Keratinocyte (primary cell): ENCODE measurements around the gene CD81.
"Not testable (repeated sequence)": the region's sequence is repeated elsewhere in the genome, so short reads cannot be mapped to it uniquely, and the experiment has no call there.

Experiments
- CTCF ChIP-seq, 3 experiments: IDR thresholded peaks in 1 of 3; conservative IDR thresholded peaks in 1 of 3; optimal IDR thresholded peaks in 1 of 3; 2 replicates in 2 of 3; 3 replicates in 1 of 3; pipeline versions ENCODE3 to v1.5.1; 2011; ENCODE audit warnings: low read length in 3 of 3, mild to moderate bottlenecking in 3 of 3, moderate library complexity in 2 of 3, control low read depth in 1 of 3, inconsistent platforms in 1 of 3; ENCODE audit not compliant: insufficient read depth in 2 of 3; ENCODE audit errors: extremely low read depth in 1 of 3
- EZH2 ChIP-seq: IDR thresholded peaks from one replicate; pipeline ENCODE4 v1.6.1; 2012; ENCODE audit warnings: inconsistent platforms, mild to moderate bottlenecking, low read length, moderate library complexity

- TF ChIP-seq CTCF (optimal IDR thresholded peaks at IDR 0.05 in 1 of 3, IDR thresholded peaks at IDR 0.05 in 1 of 3, conservative IDR thresholded peaks at IDR 0.05 in 1 of 3; ENCODE audit: extremely low read depth in 1 of 3, insufficient read depth in 2 of 3, low read length in 3 of 3); EZH2: not testable (repeated sequence)
Measured at GRCh38 chr11:2333486-2334205, 43.5 kb upstream of the CD81 start.
